WERI-Rb-1 (cell line): ENCODE measurements around the gene NPHP4.

Experiments used
- DNase-seq: peaks from one replicate; pipeline ENCODE4 v3.0.0-alpha.2; 2020
- H3K27ac ChIP-seq: fragments of 250-450 bp; sonication (Bioruptor Pico); 2 replicates; pipeline ENCODE4 v1.5.1; 2020; ENCODE audit warnings: mild to moderate bottlenecking, moderate library complexity
- H3K27me3 ChIP-seq: fragments of 250-450 bp; sonication (Bioruptor Pico); 2 replicates; pipeline ENCODE4 v1.5.1; 2021; ENCODE audit warnings: mild to moderate bottlenecking, low read depth, moderate library complexity; ENCODE audit not compliant: insufficient read depth, severe bottlenecking
- H3K36me3 ChIP-seq: fragments of 250-450 bp; sonication (Bioruptor Pico); 2 replicates; pipeline ENCODE4 v1.5.1; 2020; ENCODE audit warnings: mild to moderate bottlenecking, moderate library complexity
- H3K4me3 ChIP-seq: 2 replicates; pipeline ENCODE4 v1.5.1; 2011; ENCODE audit warnings: low read depth, mild to moderate bottlenecking, control low read depth, low read length
- H3K9me3 ChIP-seq: fragments of 250-450 bp; sonication (Bioruptor Pico); 2 replicates; pipeline ENCODE4 v1.5.1; 2021; ENCODE audit warnings: mild to moderate bottlenecking, moderate library complexity; ENCODE audit not compliant: severe bottlenecking
- TF ChIP-seq, protein P1 (sequence below): IDR thresholded peaks from 2 replicates; pipeline ENCODE4 v1.5.1; 2011; ENCODE audit warnings: low read depth, mild to moderate bottlenecking, control low read depth, inconsistent platforms, low read length

Gene NPHP4

GRCh38 chr1:5850503-5850902 is 141.7 kb downstream of the NPHP4 start:
- Histone ChIP-seq H3K36me3 (no peaks in the 10 kb centered on the region), H3K27me3 (no peaks in the 10 kb centered on the region), H3K27ac (no peak overlapping the region), H3K9me3 (no peaks in the 10 kb centered on the region), H3K4me3 (no peak overlapping the region)
- no peak for DNase-seq
- TF ChIP-seq, protein P1, sequence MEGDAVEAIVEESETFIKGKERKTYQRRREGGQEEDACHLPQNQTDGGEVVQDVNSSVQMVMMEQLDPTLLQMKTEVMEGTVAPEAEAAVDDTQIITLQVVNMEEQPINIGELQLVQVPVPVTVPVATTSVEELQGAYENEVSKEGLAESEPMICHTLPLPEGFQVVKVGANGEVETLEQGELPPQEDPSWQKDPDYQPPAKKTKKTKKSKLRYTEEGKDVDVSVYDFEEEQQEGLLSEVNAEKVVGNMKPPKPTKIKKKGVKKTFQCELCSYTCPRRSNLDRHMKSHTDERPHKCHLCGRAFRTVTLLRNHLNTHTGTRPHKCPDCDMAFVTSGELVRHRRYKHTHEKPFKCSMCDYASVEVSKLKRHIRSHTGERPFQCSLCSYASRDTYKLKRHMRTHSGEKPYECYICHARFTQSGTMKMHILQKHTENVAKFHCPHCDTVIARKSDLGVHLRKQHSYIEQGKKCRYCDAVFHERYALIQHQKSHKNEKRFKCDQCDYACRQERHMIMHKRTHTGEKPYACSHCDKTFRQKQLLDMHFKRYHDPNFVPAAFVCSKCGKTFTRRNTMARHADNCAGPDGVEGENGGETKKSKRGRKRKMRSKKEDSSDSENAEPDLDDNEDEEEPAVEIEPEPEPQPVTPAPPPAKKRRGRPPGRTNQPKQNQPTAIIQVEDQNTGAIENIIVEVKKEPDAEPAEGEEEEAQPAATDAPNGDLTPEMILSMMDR, result no peak

GRCh38 chr1:5849550-5849949 is 142.7 kb downstream of the NPHP4 start:
- TF ChIP-seq, protein P1, result no peak

DNA sequence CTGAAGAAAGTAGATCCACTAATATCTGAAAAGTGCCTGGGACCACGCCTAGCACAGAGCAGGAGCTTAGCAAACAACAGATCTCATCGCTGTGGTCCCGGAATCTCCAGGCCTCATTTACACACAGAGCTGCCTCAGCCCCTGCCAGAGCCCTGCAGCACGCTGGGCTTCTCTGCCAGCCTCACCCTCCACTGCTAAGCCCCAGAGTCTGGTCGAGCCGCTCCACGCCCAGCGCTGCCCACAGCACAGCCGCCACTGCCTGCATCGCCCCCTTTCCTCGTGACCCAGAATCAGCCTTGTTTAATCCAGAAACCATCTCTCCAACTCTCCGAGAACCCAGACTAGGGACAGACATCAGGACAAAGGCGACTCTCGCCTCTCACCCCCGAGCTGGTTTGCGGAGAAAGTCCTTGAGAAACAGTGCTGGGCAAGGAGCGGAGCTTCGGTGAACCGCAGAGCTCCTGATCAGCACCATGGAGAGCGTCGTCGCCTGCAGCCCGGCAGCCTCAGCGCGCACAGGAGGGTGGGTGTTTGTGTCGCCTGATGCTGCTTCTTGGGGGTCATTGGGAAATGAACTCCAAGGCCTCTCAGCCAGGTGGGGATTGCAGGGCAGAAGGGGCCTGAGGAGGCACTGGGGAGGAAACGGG is 145.1 kb downstream of the NPHP4 start:
- H3K36me3 ChIP-seq, result no peaks in the 10 kb centered on the region
- H3K9me3 ChIP-seq, result no peaks in the 10 kb centered on the region
- no peak overlapping the region for H3K27ac ChIP-seq
- H3K4me3 ChIP-seq, result no peak overlapping the region
- H3K27me3 ChIP-seq, result no peaks in the 10 kb centered on the region
- TF ChIP-seq, protein P1, result no peak
- DNase-seq, result no peak

More at GRCh38 chr1:5849550-5849949, 142.7 kb downstream of the NPHP4 start:
- H3K9me3 ChIP-seq, result no peaks in the 10 kb centered on the region
- H3K36me3 ChIP-seq, result no peaks in the 10 kb centered on the region
- no peak overlapping the region for H3K4me3 ChIP-seq
- H3K27me3 ChIP-seq, result no peaks in the 10 kb centered on the region
- no peak overlapping the region for H3K27ac ChIP-seq
- DNase-seq, result no peak

GRCh38 chr1:5845376-5845775 is 146.8 kb downstream of the NPHP4 start:
- Histone ChIP-seq H3K27me3 (no peaks in the 10 kb centered on the region), H3K4me3 (no peak overlapping the region), H3K27ac (no peak overlapping the region), H3K9me3 (no peaks in the 10 kb centered on the region), H3K36me3 (no peaks in the 10 kb centered on the region)
- no peak for DNase-seq
- TF ChIP-seq, protein P1, result no peak

- Histone ChIP-seq H3K27ac (no peak overlapping the region), H3K4me3 (no peak overlapping the region), H3K27me3 (no peaks in the 10 kb centered on the region), H3K9me3 (no peaks in the 10 kb centered on the region), H3K36me3 (no peaks in the 10 kb centered on the region)
- no peak for DNase-seq
- TF ChIP-seq, protein P1, result no peak
These were observed 147.8 kb downstream of the NPHP4 start for GRCh38 chr1:5844442-5844841.
